Right ventricle myocardium superior (tissue), 1 donor: ENCODE results near the gene GPR142. TPM values are rescaled to one million over a fixed set of nuclear protein-coding genes. Genes with fewer than 3 reads are reported as not detected.

Source experiments
- ATAC-seq: fragments of 200-7000 bp; cut with Tn5 transposase; one replicate; pipeline ENCODE4 v1.9.1; 2020; ENCODE audit warnings: mild to moderate bottlenecking; ENCODE audit not compliant: poor library complexity
- DNase-seq: peaks from one replicate; pipeline ENCODE4 v3.0.0-alpha.2; 2020
- intact Hi-C: fragments of 100-400 bp; cut with DNase I; formaldehyde crosslinking; loops from one replicate; pipeline ENCODE4 v1.11.2; 2022
- long read RNA-seq: library from polyadenylated mRNA; unstranded; transcript quantifications from one replicate; pipeline ENCODE4 v2.0.0, GENCODE V29; 2021
- total RNA-seq: library from RNA; stranded (reverse); fragmentation: NEBNext Ultra II Directional; extraction: Animal tissue kit (Norgen Biotek cat#: 25700); gene quantifications from one replicate; pipeline ENCODE4 v1.2.1, GENCODE V29; 2021
- donor health status: DM: no; HTN: yes; CAD: no; lungs with severe emphysema.

GPR142 gene
- total RNA-seq: not detected
- long read RNA-seq: 0 reads

GRCh38 chr17:74367206-74367605, at the start of gene GPR142:
GPR142 (plus strand) TSS chr17:74367506; CDS start chr17:74369541, 2,035 bp downstream.
- no peak for ATAC-seq
- intact Hi-C loops: loop anchor here (5.0 kb wide), 1 partner anchor 125 kb away; no protein-coding TSS in a partner anchor
- no peak for DNase-seq

GRCh38 chr17:74318391-74318790, 48.9 kb upstream of the GPR142 start:
- DNase-seq: no peak
- intact Hi-C loops: no loop called here
- no peak for ATAC-seq

- intact Hi-C loops: no loop called here
Observed at GRCh38 chr17:74324521-74324920, 42.8 kb upstream of the GPR142 start.

GRCh38 chr17:74325376-74325742, 41.9 kb upstream of the GPR142 start:
- intact Hi-C loops: no loop called here
- no peak for DNase-seq
- ATAC-seq: peak; percentile 61

More at GRCh38 chr17:74324521-74324920, 42.8 kb upstream of the GPR142 start:
- ATAC-seq (no peak), DNase-seq (no peak)

GRCh38 chr17:74325743-74326379, 41.4 kb upstream of the GPR142 start, which contains the start of gene KIF19:
KIF19 (plus strand) TSS chr17:74326226; CDS start chr17:74326350, 124 bp downstream.
- ATAC-seq (peak; percentile 90), DNase-seq (peak; percentile 68)
- intact Hi-C loops: no loop called here

GRCh38 chr17:74326506-74326905, 40.8 kb upstream of the GPR142 start:
- ATAC-seq (no peak), DNase-seq (no peak)
- intact Hi-C loops: no loop called here

- ATAC-seq (no peak), DNase-seq (no peak)
- intact Hi-C loops: no loop called here
Observed at GRCh38 chr17:74328487-74328886, 38.8 kb upstream of the GPR142 start.

GRCh38 chr17:74329378-74329777, 37.9 kb upstream of the GPR142 start:
- no peak for DNase-seq
- no peak for ATAC-seq
- intact Hi-C loops: no loop called here

- intact Hi-C loops: no loop called here
- no peak for ATAC-seq
- DNase-seq: no peak
Observed at GRCh38 chr17:74330446-74330845, 36.9 kb upstream of the GPR142 start.

GRCh38 chr17:74332017-74332650, 35.2 kb upstream of the GPR142 start:
- ATAC-seq (no peak), DNase-seq (no peak)
- intact Hi-C loops: no loop called here

GRCh38 chr17:74332763-74333283, 34.5 kb upstream of the GPR142 start:
- intact Hi-C loops: no loop called here
- DNase-seq (no peak), ATAC-seq (no peak)

GRCh38 chr17:74334393-74335039, 32.8 kb upstream of the GPR142 start:
- ATAC-seq (no peak), DNase-seq (no peak)
- intact Hi-C loops: no loop called here

- DNase-seq: no peak
- intact Hi-C loops: no loop called here
Observed at GRCh38 chr17:74335529-74336062, 31.7 kb upstream of the GPR142 start.

GRCh38 chr17:74336307-74336706, 31.0 kb upstream of the GPR142 start:
- DNase-seq (no peak), ATAC-seq (no peak)
- intact Hi-C loops: no loop called here

More at GRCh38 chr17:74335529-74336062, 31.7 kb upstream of the GPR142 start:
- ATAC-seq: no peak

GRCh38 chr17:74337834-74338500, 29.3 kb upstream of the GPR142 start:
- intact Hi-C loops: no loop called here
- DNase-seq (no peak), ATAC-seq (peak; percentile 15)

GRCh38 chr17:74339537-74340195, 27.6 kb upstream of the GPR142 start:
- intact Hi-C loops: no loop called here
- DNase-seq (no peak), ATAC-seq (no peak)

- intact Hi-C loops: no loop called here
- no peak for DNase-seq
- ATAC-seq: no peak
Observed at GRCh38 chr17:74340470-74341023, 26.8 kb upstream of the GPR142 start.

GRCh38 chr17:74342224-74342623, 25.1 kb upstream of the GPR142 start:
- no peak for ATAC-seq
- no peak for DNase-seq
- intact Hi-C loops: no loop called here
